Myometrial cell (primary cell): ENCODE measurements around the gene DYNC1LI1. TPM values are rescaled to one million over a fixed set of nuclear protein-coding genes. Genes with fewer than 3 reads are reported as not detected.

ENCODE experiments used
- total RNA-seq: library from RNA; depleted of rRNA; stranded (reverse); fragments of >200 nt; gene quantifications from 2 replicates; pipeline ENCODE4 v1.2.3, GENCODE V29; 2015

Gene DYNC1LI1
- total RNA-seq, result 34.9 and 35.8 TPM in 2 replicates

GRCh38 chr3:32570421-32571191 lies at the start of gene DYNC1LI1:
DYNC1LI1 (minus strand) TSS chr3:32570858; CDS start chr3:32570770, 88 bp downstream.

DNA sequence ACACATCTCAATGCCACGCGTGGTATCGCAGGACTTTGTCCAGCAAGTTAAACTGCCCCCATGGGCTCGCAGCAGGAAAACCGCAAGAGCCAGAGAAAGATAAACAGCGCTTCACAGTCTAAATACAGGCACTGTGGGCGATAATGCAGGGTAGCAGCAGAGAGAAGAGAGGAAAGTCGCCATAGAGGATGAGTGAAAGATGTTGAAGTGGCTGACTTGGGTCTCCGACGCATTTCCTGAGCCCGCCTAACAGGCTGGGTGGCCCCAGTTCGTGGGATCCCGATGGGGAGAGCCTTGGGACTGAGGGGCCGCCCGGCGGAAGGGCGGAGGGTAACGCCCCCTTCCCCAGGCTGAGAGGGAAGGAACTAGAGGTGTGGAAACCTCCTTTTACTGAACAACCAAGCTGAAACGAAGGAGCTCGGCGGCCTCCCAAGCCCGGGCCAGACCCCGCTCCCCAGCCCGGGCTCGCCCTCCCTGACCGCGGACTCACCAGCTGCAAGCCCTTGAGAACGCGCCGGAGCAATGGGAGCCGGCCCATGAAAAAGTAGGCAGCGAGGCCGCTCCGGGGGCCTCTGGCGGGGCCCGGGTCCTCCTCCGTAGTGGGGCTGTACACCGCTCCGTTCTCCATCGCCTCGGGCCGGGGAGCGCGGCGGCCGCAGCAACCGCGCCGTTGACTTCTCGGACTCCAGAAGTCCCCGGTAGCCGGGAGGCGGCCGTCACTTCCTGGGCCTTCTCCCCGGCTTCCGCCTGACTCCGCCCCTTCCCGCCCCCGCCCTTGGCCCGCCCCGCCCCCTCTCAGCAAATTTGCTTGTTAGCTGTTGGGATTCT lies 68.3 kb downstream of the DYNC1LI1 start, which contains the start of gene CMTM6:
CMTM6 (minus strand) TSS at position 735 of the 828 bp plus-strand sequence; CDS start at position 628, 107 bp downstream.

Other genes with a start within 250 kb of the DYNC1LI1 start
- gene CMTM7, start 179.0 kb downstream of the DYNC1LI1 start, total RNA-seq, result 5.2 and 9.2 TPM in 2 replicates
- gene CMTM6, start 68.0 kb downstream of the DYNC1LI1 start, total RNA-seq, result 68.4 and 87.9 TPM in 2 replicates
- gene CNOT10, start 114.3 kb upstream of the DYNC1LI1 start, total RNA-seq, result 16.4 and 20.4 TPM in 2 replicates
- gene TRIM71, start 247.1 kb upstream of the DYNC1LI1 start, total RNA-seq, result not detected in 2 replicates